ENCODE measurements around the gene ENPP6. TPM values are rescaled to one million over a fixed set of nuclear protein-coding genes. Genes with fewer than 3 reads are reported as not detected.

The ENPP6 gene
- total and polyA plus RNA-seq, 2 experiments from 2014 or later = 0.11 TPM; not detected in 1

GRCh38 chr4:184216515-184216914 is 1.2 kb downstream of the ENPP6 start (continued):
- TF ChIP-seq CREB1 (CRISPR knock-in tag; IDR thresholded peaks at IDR 0.05; ENCODE audit: low read depth) (no peak), STAT1 (IDR thresholded peaks at IDR 0.05; ENCODE audit: unreplicated experiment) (no peak), NANOG (IDR thresholded peaks at IDR 0.05; ENCODE audit: borderline replicate concordance) (no peak), ZNF331 (CRISPR knock-in tag; IDR thresholded peaks at IDR 0.05; ENCODE audit: low read depth) (no peak), EZH2 (IDR thresholded peaks at IDR 0.05; ENCODE audit: low read depth, unreplicated experiment) (no peak)

GRCh38 chr4:184215709-184216328 is 1.9 kb downstream of the ENPP6 start:
- Mint-ChIP-seq H3K9me3 (peaks cover 9% of the 10 kb centered on the region; the same call in 2 of the 3 replicates), H3K4me3 (no peak overlapping the region), H3K36me3 (ENCODE audit: low read depth) (no peaks in the 10 kb centered on the region; the same call in 2 of the 3 replicates), H3K4me1 (peaks cover 19% of the 10 kb centered on the region), H3K27ac (no peak overlapping the region), H3K27me3 (ENCODE audit: insufficient read depth, low read depth, poor library complexity) (peaks cover 2% of the 10 kb centered on the region)
- no peaks in the 10 kb centered on the region for H4K20me1 ChIP-seq (replicated peaks; ENCODE audit: insufficient read depth)
- H3K4me1 ChIP-seq (ENCODE audit: insufficient read depth) = no peaks in the 10 kb centered on the region; the same call in 1 of the 2 replicates
- no peaks in the 10 kb centered on the region for H3K27me3 ChIP-seq (ENCODE audit: insufficient read depth)
- H3F3A ChIP-seq (replicated peaks; ENCODE audit: low read depth) = no peaks in the 10 kb centered on the region
- H3K79me2 ChIP-seq (replicated peaks; ENCODE audit: insufficient read depth) = no peaks in the 10 kb centered on the region
- no peak overlapping the region for H3K4me3 ChIP-seq
- no peak for DNase-seq (ENCODE audit: low spot score)
- no peak overlapping the region for H3K4me2 ChIP-seq
- ATAC-seq = no peak
- H3K27ac ChIP-seq (ENCODE audit: low read depth) = no peak overlapping the region
- H3K9me2 ChIP-seq (ENCODE audit: insufficient read depth) = 0 out of 2 replicates have a peak, but pooled peaks cover 3% of the 10 kb centered on the region
- H3K36me3 ChIP-seq (ENCODE audit: insufficient read depth) = no peaks in the 10 kb centered on the region; the same call in 1 of the 2 replicates
- H2AFZ ChIP-seq = peak overlapping the region; percentile 69; the same call in 1 of the 2 replicates
- TF ChIP-seq CTCF (conservative IDR thresholded peaks at IDR 0.05; ENCODE audit: low read depth in 2 of 2) = no peak
- TF ChIP-seq ETS1 (IDR thresholded peaks at IDR 0.05) = no peak
- no peak for TF ChIP-seq ZNF331 (CRISPR knock-in tag; IDR thresholded peaks at IDR 0.05; ENCODE audit: low read depth)
- TF ChIP-seq STAT1 (IDR thresholded peaks at IDR 0.05; ENCODE audit: unreplicated experiment) = no peak
- TF ChIP-seq REST (IDR thresholded peaks at IDR 0.05; ENCODE audit: unreplicated experiment) = no peak
- no peak for TF ChIP-seq CREB1 (CRISPR knock-in tag; IDR thresholded peaks at IDR 0.05; ENCODE audit: low read depth)
- no peak for TF ChIP-seq JUNB (IDR thresholded peaks at IDR 0.05; ENCODE audit: unreplicated experiment)
- no peak for TF ChIP-seq NANOG (IDR thresholded peaks at IDR 0.05; ENCODE audit: borderline replicate concordance)
- no peak for TF ChIP-seq EZH2 (IDR thresholded peaks at IDR 0.05; ENCODE audit: low read depth, unreplicated experiment)
- TF ChIP-seq POLR2AphosphoS5 (IDR thresholded peaks at IDR 0.05; ENCODE audit: low read depth) = no peak
- no peak for TF ChIP-seq ZNF462 (CRISPR knock-in tag; IDR thresholded peaks at IDR 0.05)
